ENCODE results near the gene FTSJ3.
"Not testable (repeated sequence)": the region's sequence is repeated elsewhere in the genome, so short reads cannot be mapped to it uniquely, and the experiment has no call there.

FTSJ3 gene

GRCh38 chr17:63827002-63827800, at the start of gene FTSJ3, which contains the start of gene PSMC5:
Gene FTSJ3, minus strand, starts transcription at chr17:63827663. Its CDS starts 761 bp downstream, at chr17:63826902.
Gene PSMC5, plus strand, starts transcription at chr17:63827431. Its CDS starts 60 bp downstream, at chr17:63827491.
- peak; percentile 95 to 96 for DNase-seq

- DNase-seq: not testable (repeated sequence)
Observed at GRCh38 chr17:63874693-63875092, 47.2 kb upstream of the FTSJ3 start.

GRCh38 chr17:63874061-63874626, 46.7 kb upstream of the FTSJ3 start:
- DNase-seq: not testable (repeated sequence)

GRCh38 chr17:63873577-63873976, 46.1 kb upstream of the FTSJ3 start, which contains the start of gene CSH2:
Gene CSH2, minus strand, starts transcription at chr17:63873677. Its CDS starts 63 bp downstream, at chr17:63873614.
- DNase-seq: not testable (repeated sequence)

- not testable (repeated sequence) for DNase-seq
Observed at GRCh38 chr17:63871646-63872365, 44.3 kb upstream of the FTSJ3 start.

GRCh38 chr17:63870292-63870665, 42.8 kb upstream of the FTSJ3 start:
- not testable (repeated sequence) for DNase-seq

GRCh38 chr17:63869491-63870291, 42.2 kb upstream of the FTSJ3 start:
- DNase-seq: not testable (repeated sequence)

GRCh38 chr17:63866625-63867024, 39.2 kb upstream of the FTSJ3 start:
- DNase-seq: not testable (repeated sequence)

- DNase-seq: no peak
Observed at GRCh38 chr17:63859257-63859656, 31.8 kb upstream of the FTSJ3 start.

GRCh38 chr17:63856425-63856824, 29.0 kb upstream of the FTSJ3 start:
- not testable (repeated sequence) for DNase-seq

- no peak for DNase-seq
Observed at GRCh38 chr17:63855185-63855584, 27.7 kb upstream of the FTSJ3 start.

GRCh38 chr17:63854709-63855108, 27.2 kb upstream of the FTSJ3 start:
- no peak for DNase-seq

GRCh38 chr17:63853260-63853659, 25.8 kb upstream of the FTSJ3 start:
- no peak for DNase-seq

GRCh38 chr17:63850401-63850800, 22.9 kb upstream of the FTSJ3 start:
- DNase-seq: no peak

GRCh38 chr17:63848834-63849689, 21.6 kb upstream of the FTSJ3 start:
- DNase-seq: peak; percentile 96 to 99

- no peak for DNase-seq
Observed at GRCh38 chr17:63847525-63848249, 20.2 kb upstream of the FTSJ3 start.

- no peak for DNase-seq
Observed at GRCh38 chr17:63845509-63845908, 18.0 kb upstream of the FTSJ3 start.

GRCh38 chr17:63843910-63844677, 16.6 kb upstream of the FTSJ3 start:
- no peak for DNase-seq

GRCh38 chr17:63843387-63843888, 16.0 kb upstream of the FTSJ3 start:
- not testable (repeated sequence) for DNase-seq
